GM19452 (cell line): ENCODE measurements around the gene GABARAP.
"Not testable (repeated sequence)": the region's sequence is repeated elsewhere in the genome, so short reads cannot be mapped to it uniquely, and the experiment has no call there.

Source experiments
- ATAC-seq: cut with Tn5 transposase; IDR thresholded peaks from one replicate; pipeline ENCODE4 v1.9.1; 2021; ENCODE audit not compliant: unreplicated experiment

The GABARAP gene

DNA sequence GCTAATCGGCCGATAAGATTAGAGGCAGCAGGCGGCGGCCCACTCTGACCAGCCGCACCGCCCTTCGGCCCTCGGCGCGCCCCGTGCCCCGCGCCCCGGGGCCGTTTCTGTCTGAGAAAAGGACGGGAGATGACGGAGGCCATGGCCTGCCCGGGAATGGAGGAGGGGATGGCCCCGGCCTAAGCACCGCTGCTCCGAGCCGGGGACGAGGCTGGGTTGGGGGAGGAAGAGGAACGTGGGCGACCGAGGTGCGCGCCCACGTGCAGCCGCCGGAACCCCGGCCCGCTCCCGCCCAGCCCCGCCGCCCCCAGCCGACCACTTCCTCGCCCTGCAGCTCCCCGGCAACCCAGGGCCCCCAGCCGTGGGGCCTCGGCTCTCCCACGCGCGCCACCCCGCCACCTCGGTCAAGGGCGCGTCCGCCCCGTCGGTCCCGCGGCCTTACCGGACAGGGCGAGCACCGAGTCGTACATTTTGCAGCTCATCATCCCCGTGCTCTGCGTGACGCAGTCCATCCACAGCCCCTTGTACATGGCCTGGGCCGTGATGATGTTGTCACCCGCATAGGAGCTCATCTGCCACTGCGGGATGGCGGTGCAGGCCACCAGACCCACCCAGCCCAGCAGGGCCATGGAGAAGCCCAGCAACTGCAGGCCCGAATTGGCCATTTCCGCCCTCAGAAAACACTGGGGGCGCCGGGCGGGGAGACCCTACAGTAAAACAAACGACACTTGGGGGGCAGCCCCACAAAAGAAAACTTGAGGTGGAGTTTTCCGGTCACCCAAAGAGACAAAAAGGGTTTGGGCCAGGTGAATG lies 19.3 kb upstream of the GABARAP start:
- no peak for ATAC-seq

- ATAC-seq = no peak
Observed at GRCh38 chr17:7260651-7261378, 18.6 kb upstream of the GABARAP start.

- ATAC-seq = no peak
Observed at GRCh38 chr17:7260151-7260550, 17.9 kb upstream of the GABARAP start.

DNA sequence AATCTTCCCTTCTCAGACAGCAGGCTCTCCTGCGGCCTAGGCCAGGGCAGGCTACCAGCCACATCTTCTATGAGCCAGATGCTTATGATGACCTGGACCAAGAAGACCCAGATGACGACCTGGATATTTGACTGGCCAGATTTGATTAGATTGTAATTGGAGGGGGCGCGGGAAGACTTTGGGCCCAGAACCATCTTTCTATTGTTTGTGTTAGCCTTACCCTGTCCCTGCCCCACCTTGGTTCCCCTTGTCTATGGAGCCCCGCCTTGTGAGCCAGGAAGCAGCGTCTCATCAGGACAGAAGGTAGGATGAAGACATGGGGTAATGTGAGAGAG lies 17.3 kb upstream of the GABARAP start:
- no peak for ATAC-seq

GRCh38 chr17:7258731-7259554 lies 16.7 kb upstream of the GABARAP start:
- ATAC-seq = no peak

DNA sequence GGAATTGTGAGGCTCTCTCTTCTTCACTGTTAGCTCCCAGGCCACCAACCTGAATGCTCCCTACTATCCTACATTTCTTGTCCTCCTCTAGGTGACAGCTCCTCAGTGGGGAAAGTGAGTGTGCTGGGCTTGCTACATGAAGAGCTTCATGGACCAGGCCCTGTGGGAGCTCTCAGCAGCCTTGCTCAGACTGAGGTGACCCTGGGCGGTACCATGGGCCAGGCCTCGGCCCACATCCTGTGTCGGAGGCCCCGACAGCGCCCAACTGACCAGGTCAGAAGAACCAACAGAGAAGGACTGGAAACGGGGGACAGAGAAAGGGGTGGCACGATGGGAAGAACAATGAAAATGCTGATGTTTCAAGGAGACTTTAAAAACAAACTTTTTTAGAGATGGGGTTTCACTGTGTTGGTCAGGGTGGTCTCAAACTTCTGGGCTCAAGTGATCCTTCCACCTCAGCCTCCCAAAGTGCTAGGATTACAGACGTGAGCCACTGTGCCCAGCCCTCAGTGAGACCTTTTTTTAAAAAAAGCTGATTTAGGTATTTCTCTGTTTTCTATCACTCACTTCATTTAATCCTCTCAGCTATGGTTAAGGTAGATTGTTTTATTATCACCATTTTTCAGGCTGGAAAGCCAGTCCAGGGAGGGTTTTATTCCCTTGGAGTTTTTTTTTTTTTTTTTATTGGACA lies 14.7 kb upstream of the GABARAP start:
- no peak for ATAC-seq

GRCh38 chr17:7254511-7254910 lies 12.3 kb upstream of the GABARAP start:
- ATAC-seq = no peak

- ATAC-seq = no peak
Observed at GRCh38 chr17:7253082-7253481, 10.8 kb upstream of the GABARAP start.

DNA sequence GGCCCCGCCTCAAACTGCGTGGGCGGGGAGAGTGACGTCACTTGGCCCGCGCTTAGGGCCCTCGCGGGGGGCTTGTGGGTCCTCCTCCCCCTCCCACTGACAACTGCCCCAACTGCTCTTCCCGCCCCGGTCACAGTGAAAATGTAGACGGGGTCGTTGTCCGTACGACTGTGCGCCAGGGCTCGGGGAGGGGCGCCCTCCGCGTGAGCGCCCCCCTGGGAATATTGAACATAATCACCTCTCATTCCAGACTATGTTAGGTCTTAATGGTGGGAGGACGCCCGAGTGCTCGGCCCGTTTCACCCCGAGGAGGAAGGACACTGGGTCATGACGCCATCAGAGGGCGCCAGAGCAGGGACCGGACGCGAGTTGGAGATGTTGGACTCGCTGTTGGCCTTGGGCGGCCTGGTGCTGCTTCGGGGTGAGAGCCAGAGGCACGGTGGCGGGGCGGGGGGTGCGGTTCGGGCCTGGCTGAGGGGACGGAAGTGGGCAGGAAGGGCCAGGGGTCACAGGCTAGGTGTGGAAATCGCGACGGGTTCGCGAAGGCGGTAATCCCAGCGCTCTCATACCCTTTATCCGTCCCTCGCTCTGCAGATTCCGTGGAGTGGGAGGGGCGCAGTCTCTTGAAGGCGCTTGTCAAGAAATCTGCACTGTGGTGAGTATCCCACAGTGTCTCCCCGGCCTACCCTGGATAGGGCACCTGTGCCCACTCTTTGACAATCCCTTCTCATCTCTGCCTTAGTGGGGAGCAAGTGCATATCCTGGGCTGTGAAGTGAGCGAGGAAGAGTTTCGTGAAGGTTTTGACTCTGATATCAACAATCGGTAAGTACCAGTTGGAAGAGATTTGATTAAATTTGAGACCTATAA lies 10.2 kb upstream of the GABARAP start, which contains the start of gene ELP5:
Gene ELP5 (plus strand): TSS at position 40 of the 868 bp plus-strand sequence. CDS start 336 bp downstream, at position 376.
- ATAC-seq = peak; percentile 44

DNA sequence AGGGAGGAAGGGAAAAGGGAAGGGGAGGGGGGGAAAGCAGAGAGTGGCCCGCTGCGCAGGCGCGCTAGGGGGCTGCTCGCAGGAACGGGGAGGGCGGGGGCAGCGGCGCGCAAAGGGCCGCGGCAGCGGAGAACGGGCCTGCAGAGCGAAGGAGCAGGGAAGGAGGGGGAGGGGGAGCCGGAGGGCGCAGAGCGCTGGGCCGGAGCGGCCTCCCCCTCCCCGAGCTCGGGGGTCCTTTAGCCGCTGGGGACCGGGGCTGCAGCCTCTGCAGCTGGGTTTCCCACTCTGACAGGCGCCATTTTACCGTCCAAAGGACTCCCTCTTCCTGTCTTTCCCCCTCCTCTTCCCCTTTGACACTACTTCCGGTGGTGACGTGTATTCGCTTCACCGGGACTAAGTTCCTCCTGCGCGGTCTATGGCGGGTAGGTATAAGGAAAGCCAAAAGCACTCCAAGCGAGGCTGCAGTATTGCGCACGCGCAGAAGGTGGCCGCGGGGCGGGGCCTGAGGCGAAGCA lies 9.5 kb upstream of the GABARAP start, which contains the start of gene CTDNEP1:
Gene CTDNEP1 (minus strand): TSS at position 74 of the 515 bp plus-strand sequence. CDS start 438 bp downstream, outside the sequence.
- peak; percentile 80 for ATAC-seq

DNA sequence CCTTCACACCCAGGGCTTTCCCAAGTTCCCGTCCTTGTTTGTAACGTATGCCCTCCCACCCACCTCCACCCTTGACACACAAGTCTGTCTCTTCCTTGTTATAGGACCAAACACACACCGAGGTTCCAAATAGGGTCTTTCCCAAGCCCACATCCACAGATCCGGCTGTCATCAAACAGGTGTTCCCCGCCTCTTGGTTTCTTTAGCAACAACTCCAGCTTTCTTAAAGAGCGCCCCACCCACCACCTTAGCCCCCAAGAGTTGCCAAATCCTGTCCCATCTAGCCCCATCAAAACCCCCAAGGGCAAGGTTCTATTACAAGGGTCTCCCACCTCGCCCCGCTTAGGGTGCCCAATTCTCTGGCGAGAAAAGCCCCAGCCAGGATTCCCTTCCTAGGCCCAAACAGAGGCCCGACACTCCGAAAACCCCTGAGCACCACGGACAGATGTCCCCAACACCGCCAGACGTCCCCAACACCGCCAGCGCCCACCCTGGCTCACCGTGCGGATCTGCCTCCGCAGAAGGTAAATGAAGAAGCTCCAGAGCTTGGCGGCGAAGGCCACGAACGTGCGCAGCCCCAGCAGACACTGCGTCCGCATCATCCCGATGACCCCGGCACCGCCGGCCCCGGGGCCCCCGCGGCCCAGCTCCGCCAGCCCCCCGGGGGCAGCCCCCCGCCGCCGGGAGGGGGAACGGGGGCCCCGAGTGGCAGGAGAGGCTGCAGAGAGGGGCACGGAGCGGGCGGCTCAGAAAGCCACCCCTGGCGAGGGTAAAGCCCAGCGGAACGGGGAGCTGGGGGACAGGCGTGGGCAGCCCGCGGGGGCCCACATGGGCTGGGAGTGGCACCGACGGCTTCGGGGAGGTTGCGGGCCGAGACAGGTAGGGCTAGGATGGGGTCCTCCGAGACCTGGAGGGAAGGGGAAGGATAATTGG lies 8.7 kb upstream of the GABARAP start:
- ATAC-seq = no peak

DNA sequence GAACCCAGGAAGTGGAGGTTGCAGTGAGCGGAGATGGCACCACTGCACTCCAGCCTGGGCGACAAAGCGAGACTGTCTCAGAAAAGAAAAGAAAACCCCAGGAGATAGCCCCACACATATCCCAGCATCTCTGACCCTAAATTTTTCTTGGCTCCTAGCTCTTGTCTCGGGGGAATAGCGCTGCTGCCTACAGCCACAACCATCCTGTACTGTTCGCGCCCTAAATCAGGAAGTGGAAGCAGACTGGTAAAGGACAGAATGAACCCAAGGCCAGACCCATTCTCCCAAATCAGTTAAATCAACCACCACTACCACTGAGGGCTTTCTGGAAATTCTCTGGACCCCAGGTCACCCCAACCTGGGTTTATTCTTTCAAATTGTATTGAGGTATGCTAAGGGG lies 7.6 kb upstream of the GABARAP start:
- ATAC-seq = no peak

DNA sequence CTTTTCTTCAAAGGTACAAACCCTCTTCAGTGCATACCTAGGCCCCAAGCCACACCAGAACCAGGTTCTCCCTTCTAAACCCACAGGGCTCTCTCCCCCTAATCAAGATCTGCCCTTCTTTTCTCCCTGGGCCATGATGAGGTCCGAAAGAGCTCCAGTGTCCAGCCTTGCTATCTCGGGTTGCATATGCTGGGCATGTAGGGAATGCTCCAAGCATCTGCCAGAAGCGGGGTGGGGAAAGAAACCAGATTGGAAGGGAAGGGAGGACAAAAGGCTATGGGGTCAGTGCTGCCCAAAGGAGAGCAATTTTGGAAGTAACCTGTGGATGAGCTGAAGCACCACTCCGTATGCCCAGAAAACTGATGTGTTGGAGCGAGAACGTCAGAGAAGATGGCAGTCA lies 7.0 kb upstream of the GABARAP start:
- no peak for ATAC-seq

GRCh38 chr17:7248796-7249195 lies 6.5 kb upstream of the GABARAP start:
- ATAC-seq = no peak

GRCh38 chr17:7246779-7247178 lies 4.5 kb upstream of the GABARAP start:
- ATAC-seq = no peak

DNA sequence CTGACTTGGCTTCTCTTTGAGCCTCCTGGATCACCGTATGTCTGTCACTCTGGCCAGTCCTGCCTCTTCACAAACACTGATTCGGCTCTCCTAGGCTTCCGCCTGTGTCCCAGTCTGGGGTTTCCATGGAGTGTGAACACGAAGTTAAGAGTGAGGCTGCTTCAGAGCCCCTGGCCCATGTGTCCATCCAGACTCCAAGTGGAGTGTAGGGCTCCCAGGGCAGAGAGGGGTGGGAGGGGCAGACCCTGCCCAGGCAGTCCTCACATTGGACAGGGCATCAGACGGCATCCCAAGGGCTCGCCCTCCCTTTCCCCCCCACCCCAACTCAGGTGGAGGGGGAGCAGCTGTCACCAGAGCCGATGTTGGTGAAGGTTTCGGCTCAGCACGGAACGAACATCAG lies 1.6 kb upstream of the GABARAP start:
- not testable (repeated sequence) for ATAC-seq

- ATAC-seq = no peak
Observed at GRCh38 chr17:7243453-7243729, 1.1 kb upstream of the GABARAP start.

DNA sequence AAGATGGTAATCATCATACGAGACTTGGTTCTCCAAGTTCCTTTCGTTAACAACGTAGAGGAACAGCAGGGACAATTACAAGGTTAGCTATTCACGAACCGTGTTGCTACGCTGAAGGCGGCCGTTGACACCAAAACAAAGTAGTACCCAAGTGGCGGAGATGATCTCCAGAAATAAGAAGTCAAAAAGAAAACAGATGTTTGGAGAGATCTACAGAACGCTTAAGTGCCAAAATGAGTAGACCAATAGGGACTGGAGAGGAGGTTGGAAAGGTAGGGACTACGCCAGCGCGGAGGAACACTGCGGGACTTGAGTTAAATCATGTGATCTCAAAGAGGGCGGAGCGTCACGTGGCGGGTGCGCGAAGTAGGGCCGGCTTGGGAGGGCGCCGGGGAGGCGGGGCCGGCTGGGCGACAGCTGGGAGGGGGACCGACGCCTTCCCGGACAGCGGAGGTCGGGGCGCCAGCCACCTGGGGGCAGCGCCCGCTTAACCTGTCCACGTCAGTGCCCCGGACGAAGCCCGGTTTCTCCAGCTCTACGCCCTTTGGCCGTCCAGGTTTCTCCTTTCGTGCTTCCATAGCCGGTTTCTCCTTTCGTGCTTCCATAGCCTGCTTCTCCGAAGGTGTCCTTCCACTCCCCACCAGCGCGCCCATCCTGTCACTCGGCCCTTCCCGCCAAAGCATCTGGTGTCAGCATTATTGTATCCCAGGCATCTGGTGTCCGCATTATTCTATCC lies 636 bp upstream of the GABARAP start:
- peak; percentile 36 for ATAC-seq
